Measurements from ENCODE around the gene DOCK3. TPM values are rescaled to one million over a fixed set of nuclear protein-coding genes. Genes with fewer than 3 reads are reported as not detected.

DOCK3 gene
- total and polyA plus RNA-seq, 4 donors: 0.01 to 0.08 (median 0.06) TPM; not detected in 1

GRCh38 chr3:50986726-50987125, 312.0 kb downstream of the DOCK3 start (continued):
- no peak for TF ChIP-seq CTCF (IDR thresholded peaks at IDR 0.05; ENCODE audit: low read depth, low read length, missing input control)
- TF ChIP-seq ZBTB33 (IDR thresholded peaks at IDR 0.05): no peak

GRCh38 chr3:50994537-50994936, 319.8 kb downstream of the DOCK3 start:
- H3K27me3 ChIP-seq (ENCODE audit: control insufficient read depth in 4 of 4, insufficient read depth in 4 of 4, low read length in 3 of 4): no peaks in the 10 kb centered on the region
- no peak overlapping the region for H3K4me3 ChIP-seq (ENCODE audit: low read depth in 1 of 3, low read length in 3 of 3)
- no peaks in the 10 kb centered on the region for H3K36me3 ChIP-seq (ENCODE audit: control insufficient read depth in 4 of 4, insufficient read depth in 3 of 4, low read depth in 1 of 4, low read length in 3 of 4)
- peaks cover 0 to 29% (median 26%) of the 10 kb centered on the region in 4 donors for H3K4me1 ChIP-seq (ENCODE audit: control insufficient read depth in 4 of 4, insufficient read depth in 4 of 4, low read length in 3 of 4)
- H3K27ac ChIP-seq (ENCODE audit: low read depth in 1 of 2, low read length in 2 of 2): no peak overlapping the region
- TF ChIP-seq EGR1 (IDR thresholded peaks at IDR 0.05; ENCODE audit: low read depth in 2 of 2): peak in 1 of 2 donors; percentile 44
- TF ChIP-seq FOXA2 (IDR thresholded peaks at IDR 0.05): no peak
- peak; percentile 69 to 89 for TF ChIP-seq HNF4A (conservative IDR thresholded peaks at IDR 0.05)
- peak; percentile 67 for TF ChIP-seq YY1 (IDR thresholded peaks at IDR 0.05)
- TF ChIP-seq JUND (IDR thresholded peaks at IDR 0.05): peak in 1 of 2 donors; percentile 69
- peak; percentile 66 for TF ChIP-seq MAX (IDR thresholded peaks at IDR 0.05)
- peak; percentile 66 for TF ChIP-seq ZBTB33 (IDR thresholded peaks at IDR 0.05)
- TF ChIP-seq GABPA (IDR thresholded peaks at IDR 0.05 in 1 of 2, conservative IDR thresholded peaks at IDR 0.05 in 1 of 2): no peak
- TF ChIP-seq SP1 (IDR thresholded peaks at IDR 0.05): peak; percentile 17
- peak; percentile 30 to 34 for TF ChIP-seq RAD21 (IDR thresholded peaks at IDR 0.05)
- no peak for TF ChIP-seq REST (IDR thresholded peaks at IDR 0.05)
- TF ChIP-seq RXRA (IDR thresholded peaks at IDR 0.05): peak; percentile 39 to 85
- no peak overlapping the region for H3K9ac ChIP-seq (ENCODE audit: low read depth in 1 of 2, low read length in 2 of 2)
- DNase-seq (ENCODE audit: low spot score): no peak
- 30% methylated on average over 1 of the region's 1 CpG for WGBS
- H3K9me3 ChIP-seq (ENCODE audit: control insufficient read depth in 4 of 4, low read length in 3 of 4): peaks cover 0 to 11% (median 4%) of the 10 kb centered on the region in 4 donors

Data from liver (tissue), 9 donors.